Fibroblast of mammary gland (primary cell): ENCODE measurements around the gene SLC16A1.
A peak's percentile ranks its signal among the peaks of the same experiment; 100 is the strongest.

Source experiments
- DNase-seq: peaks from one replicate; pipeline ENCODE4 v3.0.0-alpha.2; 2010; ENCODE audit warnings: low read depth
- H3K4me3 ChIP-seq: 2 replicates; pipeline ENCODE4 v1.5.1; 2011; ENCODE audit warnings: low read depth, mild to moderate bottlenecking, low read length, moderate library complexity; ENCODE audit not compliant: control insufficient read depth
- TF ChIP-seq, protein P1 (sequence below): conservative IDR thresholded peaks from 2 replicates; pipeline ENCODE4 v1.5.1; 2011; ENCODE audit warnings: low read depth, low read length, inconsistent platforms; ENCODE audit not compliant: control insufficient read depth, insufficient read depth

Gene SLC16A1

GRCh38 chr1:112956544-112957132 is 642 bp upstream of the SLC16A1 start:
- TF ChIP-seq, protein P1, sequence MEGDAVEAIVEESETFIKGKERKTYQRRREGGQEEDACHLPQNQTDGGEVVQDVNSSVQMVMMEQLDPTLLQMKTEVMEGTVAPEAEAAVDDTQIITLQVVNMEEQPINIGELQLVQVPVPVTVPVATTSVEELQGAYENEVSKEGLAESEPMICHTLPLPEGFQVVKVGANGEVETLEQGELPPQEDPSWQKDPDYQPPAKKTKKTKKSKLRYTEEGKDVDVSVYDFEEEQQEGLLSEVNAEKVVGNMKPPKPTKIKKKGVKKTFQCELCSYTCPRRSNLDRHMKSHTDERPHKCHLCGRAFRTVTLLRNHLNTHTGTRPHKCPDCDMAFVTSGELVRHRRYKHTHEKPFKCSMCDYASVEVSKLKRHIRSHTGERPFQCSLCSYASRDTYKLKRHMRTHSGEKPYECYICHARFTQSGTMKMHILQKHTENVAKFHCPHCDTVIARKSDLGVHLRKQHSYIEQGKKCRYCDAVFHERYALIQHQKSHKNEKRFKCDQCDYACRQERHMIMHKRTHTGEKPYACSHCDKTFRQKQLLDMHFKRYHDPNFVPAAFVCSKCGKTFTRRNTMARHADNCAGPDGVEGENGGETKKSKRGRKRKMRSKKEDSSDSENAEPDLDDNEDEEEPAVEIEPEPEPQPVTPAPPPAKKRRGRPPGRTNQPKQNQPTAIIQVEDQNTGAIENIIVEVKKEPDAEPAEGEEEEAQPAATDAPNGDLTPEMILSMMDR, result no peak
- peak overlapping the region; percentile 88 for H3K4me3 ChIP-seq
- DNase-seq, result no peak

DNA sequence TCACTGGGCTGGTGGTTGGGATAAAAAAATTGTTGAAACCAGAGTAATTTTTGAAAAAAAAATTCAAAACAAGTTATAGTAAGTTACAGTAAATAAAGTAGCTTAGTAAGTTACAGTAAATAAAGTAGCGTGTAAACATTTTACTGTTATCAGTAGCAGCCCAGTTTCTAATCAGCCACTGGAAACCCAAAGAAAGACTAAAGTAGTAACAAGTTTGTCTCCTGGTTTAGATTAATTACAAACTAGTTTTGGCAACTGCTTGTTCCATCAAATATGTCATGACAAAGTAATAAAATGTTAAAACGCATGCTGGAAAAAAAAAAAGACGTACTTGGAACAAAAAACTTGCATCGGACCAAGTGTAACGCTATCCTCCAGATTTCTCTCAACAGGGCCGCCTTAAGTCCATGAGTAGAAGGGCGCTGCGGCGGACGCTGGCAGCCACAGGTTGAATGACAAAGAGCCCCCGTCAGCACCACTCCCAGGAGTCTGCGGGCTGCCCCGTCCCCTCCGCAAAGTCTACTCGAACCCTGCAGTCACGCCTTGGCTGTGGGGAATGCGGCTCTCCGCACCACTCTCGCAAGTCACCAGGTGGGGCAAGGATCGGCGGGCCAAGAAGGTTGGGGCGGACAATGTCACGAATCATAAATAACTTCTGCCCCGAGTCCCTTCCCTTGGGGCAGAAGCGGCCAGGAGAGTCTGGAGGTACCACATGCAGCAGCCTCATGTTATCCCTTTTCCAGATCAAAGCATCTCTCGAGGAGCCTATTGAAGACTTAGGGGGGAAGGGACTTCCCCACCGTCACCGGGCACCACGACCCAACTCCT is 837 bp downstream of the SLC16A1 start:
- TF ChIP-seq, protein P1, result peak; percentile 11

DNA sequence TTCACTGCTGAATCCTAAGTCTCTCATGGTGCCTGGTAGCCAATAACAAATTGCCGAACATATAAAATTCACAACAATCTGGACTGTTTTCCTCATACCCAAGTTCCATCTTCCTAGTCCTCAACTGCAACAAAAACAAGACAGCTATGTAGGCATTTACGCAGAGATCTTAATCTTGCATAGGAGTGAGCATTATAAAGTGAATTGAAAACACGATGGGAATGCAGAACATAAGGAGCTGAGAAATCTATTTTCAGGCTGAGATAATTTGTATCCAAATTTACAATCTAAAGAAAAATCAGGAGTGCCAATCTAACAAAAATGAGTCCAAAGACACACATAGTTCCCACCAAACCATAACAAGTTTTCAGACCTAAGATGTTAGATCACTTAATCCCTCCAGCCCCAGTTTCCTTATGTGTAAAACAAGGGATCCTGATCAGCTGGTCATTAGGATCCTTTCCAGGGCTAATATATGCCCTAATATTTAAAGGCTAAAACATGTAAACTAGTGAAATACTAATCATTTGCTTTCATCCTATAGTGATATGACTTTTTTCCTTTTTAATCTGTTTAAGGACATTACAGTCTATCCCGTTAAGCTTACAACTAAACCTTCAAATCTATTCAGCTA is 1.9 kb downstream of the SLC16A1 start:
- peak overlapping the region; percentile 83 for H3K4me3 ChIP-seq
- TF ChIP-seq, protein P1, result no peak
- DNase-seq, result no peak

More for the DNA sequence above, 837 bp downstream of the SLC16A1 start:
- DNase-seq, result peak; percentile 65
- H3K4me3 ChIP-seq, result peak overlapping the region; percentile 83

DNA sequence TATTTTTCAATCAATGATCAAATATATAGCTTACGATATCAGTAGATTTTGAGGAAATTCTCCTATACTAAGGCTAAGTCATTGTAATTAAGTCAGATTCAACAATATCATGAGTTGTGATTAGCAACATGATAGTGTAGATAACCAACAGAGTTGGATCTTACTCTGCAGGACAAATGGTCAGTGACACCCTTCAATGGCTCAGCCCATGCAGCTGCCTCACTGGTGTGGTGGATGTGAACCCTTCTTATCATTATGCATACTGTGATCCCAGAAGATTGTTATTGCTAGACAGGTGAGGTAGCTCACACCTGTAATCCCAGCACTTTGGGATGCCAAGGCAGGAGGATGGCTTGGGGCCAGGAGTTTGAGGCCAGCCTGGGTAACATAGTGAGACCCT is 5.6 kb downstream of the SLC16A1 start:
- no peak for DNase-seq
- TF ChIP-seq, protein P1, result no peak
- no peak overlapping the region for H3K4me3 ChIP-seq

- TF ChIP-seq, protein P1, result no peak
Measured at GRCh38 chr1:112946683-112947082, 9.3 kb downstream of the SLC16A1 start.

DNA sequence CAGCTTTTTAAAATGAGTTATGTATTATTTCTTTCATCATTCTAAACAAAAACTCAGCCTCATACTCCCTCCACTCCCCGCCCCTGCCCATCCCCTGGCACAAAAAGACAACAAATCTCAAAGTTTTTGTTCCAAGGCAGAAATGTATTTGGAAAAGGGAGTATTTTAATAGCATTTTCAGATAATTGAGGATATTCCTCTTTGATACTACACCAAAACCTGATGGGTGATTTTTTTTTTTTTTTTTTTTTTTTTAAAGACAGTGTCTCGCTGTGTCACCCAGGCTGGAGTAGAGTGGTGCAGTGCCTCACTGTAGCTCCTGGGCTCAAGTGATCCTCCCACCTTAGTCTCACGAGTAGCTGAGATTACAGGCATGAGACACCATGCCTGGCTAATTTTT is 16.2 kb downstream of the SLC16A1 start:
- no peak for DNase-seq
- TF ChIP-seq, protein P1, result no peak
- H3K4me3 ChIP-seq, result no peak overlapping the region

More at GRCh38 chr1:112946683-112947082, 9.3 kb downstream of the SLC16A1 start:
- DNase-seq, result no peak
- H3K4me3 ChIP-seq, result no peak overlapping the region
